HepG2 (cell line): ENCODE measurements around the gene TMEM86B. TPM values are rescaled to one million over a fixed set of nuclear protein-coding genes. Genes with fewer than 3 reads are reported as not detected.

Experiments used
- EHMT2 ChIP-seq: fragments of 200-600 bp; sonication (generic); IDR thresholded peaks from 2 replicates; pipeline ENCODE4 v1.7.0; 2017; ENCODE audit warnings: antibody characterized with exemption, low read depth, low read length, borderline replicate concordance
- ELF1 ChIP-seq: sonication (generic); formaldehyde crosslinking; IDR thresholded peaks from 2 replicates; pipeline ENCODE4 v1.4.0; 2020; ENCODE audit warnings: missing genetic modification reagents
- FOXK1 ChIP-seq: sonication (generic); formaldehyde crosslinking; IDR thresholded peaks from 2 replicates; pipeline ENCODE4 v1.4.0; 2020; ENCODE audit warnings: low read depth, missing genetic modification reagents, borderline replicate concordance
- FOXM1 ChIP-seq: sonication (generic); formaldehyde crosslinking; IDR thresholded peaks from 2 replicates; pipeline ENCODE4 v1.5.0; 2020; ENCODE audit warnings: missing genetic modification reagents
- NFYB ChIP-seq: sonication (generic); formaldehyde crosslinking; IDR thresholded peaks from 2 replicates; pipeline ENCODE4 v1.4.0; 2020; ENCODE audit warnings: missing genetic modification reagents
- PHF5A ChIP-seq: IDR thresholded peaks from one replicate; pipeline ENCODE4 v1.6.1; 2018; ENCODE audit warnings: low read depth, missing genetic modification reagents; ENCODE audit not compliant: unreplicated experiment
- SNAI1 ChIP-seq: sonication (generic); formaldehyde crosslinking; IDR thresholded peaks from 2 replicates; pipeline ENCODE4 v1.5.0; 2020; ENCODE audit warnings: mild to moderate bottlenecking, missing genetic modification reagents, borderline replicate concordance
- ZNF232 ChIP-seq: sonication (generic); formaldehyde crosslinking; IDR thresholded peaks from 2 replicates; pipeline ENCODE4 v1.4.0; 2020; ENCODE audit warnings: missing genetic modification reagents, borderline replicate concordance
- ZNF235 ChIP-seq: sonication (generic); formaldehyde crosslinking; IDR thresholded peaks from 2 replicates; pipeline ENCODE4 v1.8.1; 2023; ENCODE audit warnings: mild to moderate bottlenecking, missing genetic modification reagents, borderline replicate concordance
- ZNF275 ChIP-seq: sonication (generic); formaldehyde crosslinking; IDR thresholded peaks from 2 replicates; pipeline ENCODE4 v1.8.0; 2022; ENCODE audit warnings: missing genetic modification reagents, mild to moderate bottlenecking, inconsistent platforms, borderline replicate concordance
- ZNF577 ChIP-seq: sonication (generic); formaldehyde crosslinking; IDR thresholded peaks from 2 replicates; pipeline ENCODE4 v1.4.0; 2020; ENCODE audit warnings: mild to moderate bottlenecking, low read depth, missing genetic modification reagents, borderline replicate concordance
- ZNF691 ChIP-seq: sonication (generic); formaldehyde crosslinking; IDR thresholded peaks from 2 replicates; pipeline ENCODE4 v1.4.0; 2020; ENCODE audit warnings: missing genetic modification reagents, low read depth, mild to moderate bottlenecking, borderline replicate concordance
- polyA plus RNA-seq, 8 experiments: library from polyadenylated mRNA; depleted of rRNA in 3 of 8; stranded (reverse) in 7 of 8; unstranded in 1 of 8; fragments of >200 nt; fragmentation: Illumina TruSeq in 4 of 8; extraction: Trizol in 4 of 8; gene quantifications; 2 replicates each; pipeline versions ENCODE4 v1.2.1 to v1.2.3, GENCODE V29; 2011 to 2016; ENCODE audit warnings: low read depth in 4 of 8, missing spikeins in 1 of 8, mixed read lengths in 1 of 8; ENCODE audit not compliant: insufficient read depth in 1 of 8
- total RNA-seq, 5 experiments: library from RNA; depleted of rRNA; stranded (reverse); fragments of >200 nt; fragmentation: Illumina TruSeq; extraction: Trizol; gene quantifications; 2 replicates each; pipeline ENCODE4 v1.2.3, GENCODE V29; 2016; ENCODE audit warnings: low read depth in 1 of 5
- TF ChIP-seq, protein P1 (sequence below): sonication (generic); formaldehyde crosslinking; IDR thresholded peaks from 2 replicates; pipeline ENCODE4 v1.5.1; 2020; ENCODE audit warnings: missing genetic modification reagents, mild to moderate bottlenecking, borderline replicate concordance
- TF ChIP-seq, protein P2 (sequence below): sonication (generic); formaldehyde crosslinking; IDR thresholded peaks from 2 replicates; pipeline ENCODE4 v1.4.0; 2020; ENCODE audit warnings: mild to moderate bottlenecking, missing genetic modification reagents

TMEM86B gene
- total and polyA plus RNA-seq, 2 of the 13 experiments (the other 11 are each of a cell fraction or from before 2014, with no cell fraction given): 7.7 to 9.6 TPM

GRCh38 chr19:55216461-55217198 lies 11.9 kb downstream of the TMEM86B start (continued):
- TF ChIP-seq SNAI1 (CRISPR knock-in tag) (no peak), ELF1 (CRISPR knock-in tag) (peak; percentile 98), ZNF691 (CRISPR knock-in tag) (peak; percentile 63; the same call in 1 of the 2 replicates), FOXM1 (peak; percentile 79; the same call in 1 of the 2 replicates), ZNF577 (no peak), FOXK1 (peak; percentile 98), NFYB (CRISPR knock-in tag) (no peak), ZNF235 (no peak), ZNF232 (CRISPR knock-in tag) (peak; percentile 98), PHF5A (CRISPR knock-in tag) (peak; percentile 99), EHMT2 (peak; percentile 86; the same call in 1 of the 2 replicates), ZNF275 (peak; percentile 69; the same call in 1 of the 2 replicates)
- TF ChIP-seq, protein P1, sequence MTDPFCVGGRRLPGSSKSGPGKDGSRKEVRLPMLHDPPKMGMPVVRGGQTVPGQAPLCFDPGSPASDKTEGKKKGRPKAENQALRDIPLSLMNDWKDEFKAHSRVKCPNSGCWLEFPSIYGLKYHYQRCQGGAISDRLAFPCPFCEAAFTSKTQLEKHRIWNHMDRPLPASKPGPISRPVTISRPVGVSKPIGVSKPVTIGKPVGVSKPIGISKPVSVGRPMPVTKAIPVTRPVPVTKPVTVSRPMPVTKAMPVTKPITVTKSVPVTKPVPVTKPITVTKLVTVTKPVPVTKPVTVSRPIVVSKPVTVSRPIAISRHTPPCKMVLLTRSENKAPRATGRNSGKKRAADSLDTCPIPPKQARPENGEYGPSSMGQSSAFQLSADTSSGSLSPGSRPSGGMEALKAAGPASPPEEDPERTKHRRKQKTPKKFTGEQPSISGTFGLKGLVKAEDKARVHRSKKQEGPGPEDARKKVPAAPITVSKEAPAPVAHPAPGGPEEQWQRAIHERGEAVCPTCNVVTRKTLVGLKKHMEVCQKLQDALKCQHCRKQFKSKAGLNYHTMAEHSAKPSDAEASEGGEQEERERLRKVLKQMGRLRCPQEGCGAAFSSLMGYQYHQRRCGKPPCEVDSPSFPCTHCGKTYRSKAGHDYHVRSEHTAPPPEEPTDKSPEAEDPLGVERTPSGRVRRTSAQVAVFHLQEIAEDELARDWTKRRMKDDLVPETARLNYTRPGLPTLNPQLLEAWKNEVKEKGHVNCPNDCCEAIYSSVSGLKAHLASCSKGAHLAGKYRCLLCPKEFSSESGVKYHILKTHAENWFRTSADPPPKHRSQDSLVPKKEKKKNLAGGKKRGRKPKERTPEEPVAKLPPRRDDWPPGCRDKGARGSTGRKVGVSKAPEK: peak; percentile 82; the same call in 1 of the 2 replicates
- TF ChIP-seq, protein P2, sequence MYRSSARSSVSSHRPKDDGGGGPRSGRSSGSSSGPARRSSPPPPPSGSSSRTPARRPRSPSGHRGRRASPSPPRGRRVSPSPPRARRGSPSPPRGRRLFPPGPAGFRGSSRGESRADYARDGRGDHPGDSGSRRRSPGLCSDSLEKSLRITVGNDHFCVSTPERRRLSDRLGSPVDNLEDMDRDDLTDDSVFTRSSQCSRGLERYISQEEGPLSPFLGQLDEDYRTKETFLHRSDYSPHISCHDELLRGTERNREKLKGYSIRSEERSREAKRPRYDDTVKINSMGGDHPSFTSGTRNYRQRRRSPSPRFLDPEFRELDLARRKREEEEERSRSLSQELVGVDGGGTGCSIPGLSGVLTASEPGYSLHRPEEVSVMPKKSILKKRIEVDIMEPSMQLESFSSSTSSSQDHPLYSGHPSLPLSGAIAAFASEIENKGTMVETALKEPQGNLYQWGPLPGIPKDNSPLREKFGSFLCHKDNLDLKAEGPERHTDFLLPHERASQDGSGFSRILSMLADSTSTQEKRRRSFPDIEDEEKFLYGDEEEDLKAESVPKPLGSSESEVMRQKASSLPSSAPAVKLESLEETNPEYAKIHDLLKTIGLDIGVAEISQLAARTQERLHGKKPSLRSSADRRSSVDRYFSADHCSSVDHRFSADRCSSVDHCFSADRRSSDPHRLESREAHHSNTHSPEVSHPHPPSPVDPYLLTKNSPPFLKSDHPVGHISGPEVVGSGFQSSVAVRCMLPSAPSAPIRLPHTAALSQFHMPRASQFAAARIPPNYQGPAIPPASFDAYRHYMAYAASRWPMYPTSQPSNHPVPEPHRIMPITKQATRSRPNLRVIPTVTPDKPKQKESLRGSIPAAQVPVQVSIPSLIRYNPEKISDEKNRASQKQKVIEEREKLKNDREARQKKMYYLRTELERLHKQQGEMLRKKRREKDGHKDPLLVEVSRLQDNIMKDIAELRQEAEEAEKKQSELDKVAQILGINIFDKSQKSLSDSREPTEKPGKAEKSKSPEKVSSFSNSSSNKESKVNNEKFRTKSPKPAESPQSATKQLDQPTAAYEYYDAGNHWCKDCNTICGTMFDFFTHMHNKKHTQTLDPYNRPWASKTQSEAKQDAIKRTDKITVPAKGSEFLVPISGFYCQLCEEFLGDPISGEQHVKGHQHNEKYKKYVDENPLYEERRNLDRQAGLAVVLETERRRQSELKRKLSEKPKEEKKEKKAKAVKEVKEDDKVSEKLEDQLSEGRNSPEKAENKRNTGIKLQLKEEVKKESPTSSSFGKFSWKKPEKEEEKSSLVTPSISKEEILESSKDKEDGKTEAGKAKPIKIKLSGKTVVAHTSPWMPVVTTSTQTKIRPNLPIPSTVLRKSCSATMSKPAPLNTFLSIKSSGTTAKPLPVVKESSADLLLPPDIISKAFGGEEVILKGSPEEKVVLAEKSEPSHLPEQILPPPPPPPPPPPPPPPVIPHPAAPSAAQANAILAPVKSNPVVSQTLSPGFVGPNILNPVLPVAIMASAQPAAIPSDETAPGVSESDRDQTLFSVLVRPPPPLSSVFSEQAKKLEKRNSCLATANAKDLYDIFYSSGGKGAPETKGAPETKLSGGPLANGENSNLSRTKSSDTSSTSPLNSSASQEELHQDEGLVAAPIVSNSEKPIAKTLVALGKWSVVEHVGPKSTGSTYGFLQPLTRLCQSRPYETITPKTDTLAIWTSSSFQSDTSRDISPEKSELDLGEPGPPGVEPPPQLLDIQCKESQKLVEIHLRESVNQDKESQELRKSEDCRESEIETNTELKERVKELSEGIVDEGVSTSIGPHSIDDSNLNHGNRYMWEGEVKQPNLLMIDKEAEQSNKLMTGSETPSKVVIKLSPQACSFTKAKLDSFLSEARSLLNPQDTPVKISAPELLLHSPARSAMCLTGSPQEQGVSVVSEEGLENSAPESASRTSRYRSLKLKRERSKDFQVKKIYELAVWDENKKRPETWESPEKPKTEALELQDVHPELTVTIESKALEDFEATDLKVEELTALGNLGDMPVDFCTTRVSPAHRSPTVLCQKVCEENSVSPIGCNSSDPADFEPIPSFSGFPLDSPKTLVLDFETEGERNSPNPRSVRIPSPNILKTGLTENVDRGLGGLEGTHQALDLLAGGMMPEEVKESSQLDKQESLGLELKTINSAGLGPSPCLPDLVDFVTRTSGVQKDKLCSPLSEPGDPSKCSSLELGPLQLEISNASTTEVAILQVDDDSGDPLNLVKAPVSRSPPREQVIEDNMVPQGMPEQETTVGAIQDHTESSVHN (CRISPR knock-in tag): 0 out of 2 replicates have a peak, but pooled peaks have one; percentile 60
